LNCaP clone FGC (cell line): ENCODE measurements around the gene SMURF2.

ENCODE experiments used
- DNase-seq: peaks from one replicate; pipeline ENCODE4 v3.0.0-alpha.2; 2011; ENCODE audit warnings: low read depth
- H3K4me3 ChIP-seq: 2 replicates; pipeline ENCODE4 v1.5.1; 2011; ENCODE audit warnings: mild to moderate bottlenecking, low read depth, low read length, control low read depth
- TF ChIP-seq, protein P1 (sequence below): IDR thresholded peaks from 2 replicates; pipeline ENCODE4 v1.5.1; 2012; ENCODE audit warnings: mild to moderate bottlenecking; ENCODE audit not compliant: control insufficient read depth, insufficient read depth; ENCODE audit errors: extremely low read depth

SMURF2 gene

GRCh38 chr17:64520359-64520758, 141.7 kb downstream of the SMURF2 start:
- DNase-seq, result no peak
- TF ChIP-seq, protein P1, sequence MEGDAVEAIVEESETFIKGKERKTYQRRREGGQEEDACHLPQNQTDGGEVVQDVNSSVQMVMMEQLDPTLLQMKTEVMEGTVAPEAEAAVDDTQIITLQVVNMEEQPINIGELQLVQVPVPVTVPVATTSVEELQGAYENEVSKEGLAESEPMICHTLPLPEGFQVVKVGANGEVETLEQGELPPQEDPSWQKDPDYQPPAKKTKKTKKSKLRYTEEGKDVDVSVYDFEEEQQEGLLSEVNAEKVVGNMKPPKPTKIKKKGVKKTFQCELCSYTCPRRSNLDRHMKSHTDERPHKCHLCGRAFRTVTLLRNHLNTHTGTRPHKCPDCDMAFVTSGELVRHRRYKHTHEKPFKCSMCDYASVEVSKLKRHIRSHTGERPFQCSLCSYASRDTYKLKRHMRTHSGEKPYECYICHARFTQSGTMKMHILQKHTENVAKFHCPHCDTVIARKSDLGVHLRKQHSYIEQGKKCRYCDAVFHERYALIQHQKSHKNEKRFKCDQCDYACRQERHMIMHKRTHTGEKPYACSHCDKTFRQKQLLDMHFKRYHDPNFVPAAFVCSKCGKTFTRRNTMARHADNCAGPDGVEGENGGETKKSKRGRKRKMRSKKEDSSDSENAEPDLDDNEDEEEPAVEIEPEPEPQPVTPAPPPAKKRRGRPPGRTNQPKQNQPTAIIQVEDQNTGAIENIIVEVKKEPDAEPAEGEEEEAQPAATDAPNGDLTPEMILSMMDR, result no peak
- H3K4me3 ChIP-seq, result no peak overlapping the region

DNA sequence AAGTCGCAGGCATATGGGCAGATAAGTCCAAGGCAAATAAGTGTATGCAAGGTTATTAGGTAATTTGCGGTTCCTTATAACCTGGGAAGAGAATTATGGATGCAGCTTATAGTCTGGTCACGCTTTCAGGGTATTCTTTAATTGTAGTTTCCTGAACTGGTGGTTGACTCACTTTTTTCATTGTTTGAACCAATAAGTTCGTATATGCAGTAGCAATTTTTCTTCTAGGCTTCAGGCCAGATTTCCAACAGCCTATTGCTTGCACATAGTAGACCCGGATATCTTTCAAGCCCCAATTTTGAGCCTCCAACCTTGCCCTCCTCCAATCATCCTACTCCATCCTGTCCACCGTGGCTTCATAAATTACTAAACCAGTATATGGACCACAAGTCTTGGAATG, 142.5 kb downstream of the SMURF2 start:
- no peak for DNase-seq
- TF ChIP-seq, protein P1, result no peak
- no peak overlapping the region for H3K4me3 ChIP-seq

- no peak for DNase-seq
- no peak overlapping the region for H3K4me3 ChIP-seq
- TF ChIP-seq, protein P1, result no peak
Observed at GRCh38 chr17:64515829-64516228, 146.3 kb downstream of the SMURF2 start.

DNA sequence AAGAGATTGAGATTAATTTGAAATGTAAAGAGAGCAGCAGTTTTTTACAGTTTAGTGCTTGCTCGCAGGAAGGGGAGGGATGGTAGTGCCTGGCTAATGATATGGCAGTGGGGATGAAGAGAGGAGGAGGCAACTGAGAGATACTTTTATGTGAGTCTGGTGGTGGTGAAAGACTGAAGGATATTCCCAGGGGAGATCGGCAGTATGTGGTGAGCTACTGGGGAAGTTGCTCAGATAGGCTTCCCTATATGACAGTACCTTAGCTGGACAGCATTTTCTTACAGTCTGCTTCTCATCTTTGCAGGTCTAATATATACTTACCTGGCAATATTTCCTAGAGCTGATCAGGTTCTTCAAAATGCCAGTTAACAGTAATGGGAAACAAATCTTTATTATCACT, 146.7 kb downstream of the SMURF2 start:
- H3K4me3 ChIP-seq, result no peak overlapping the region
- TF ChIP-seq, protein P1, result no peak
- no peak for DNase-seq

DNA sequence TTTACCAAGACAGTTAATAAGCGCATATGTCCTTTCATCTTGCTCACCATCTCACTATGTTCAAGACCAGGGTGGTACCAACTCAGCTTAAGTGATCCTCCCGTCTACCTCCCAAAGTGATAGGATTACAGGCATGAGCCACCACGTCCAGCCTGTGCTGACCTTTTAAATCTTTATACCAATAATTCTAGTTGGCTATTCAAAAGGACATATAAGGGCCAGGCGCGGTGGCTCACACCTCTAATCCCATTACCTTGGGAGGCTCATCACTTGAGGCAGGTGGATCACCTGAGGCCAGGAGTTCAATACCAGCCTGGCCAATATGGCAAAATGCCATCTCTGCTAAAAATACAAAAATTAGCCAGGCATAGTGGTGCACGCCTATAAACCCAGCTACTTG, 152.9 kb downstream of the SMURF2 start:
- H3K4me3 ChIP-seq, result no peak overlapping the region
- TF ChIP-seq, protein P1, result no peak
- DNase-seq, result no peak

- TF ChIP-seq, protein P1, result no peak
- no peak overlapping the region for H3K4me3 ChIP-seq
- DNase-seq, result no peak
Observed at GRCh38 chr17:64508683-64509082, 153.4 kb downstream of the SMURF2 start.

GRCh38 chr17:64507413-64507782, 154.7 kb downstream of the SMURF2 start:
- TF ChIP-seq, protein P1, result peak; percentile 61
- peak; percentile 54 for DNase-seq
- peak overlapping the region; percentile 81 for H3K4me3 ChIP-seq
